CD4-positive, alpha-beta T cell treated with Interferon gamma for 1 hour (primary cell): ENCODE data around the gene GAK.

Experiments used
- DNase-seq: peaks from one replicate; pipeline ENCODE4 v3.0.0-alpha.2; 2020

GAK gene

GRCh38 chr4:906339-907102, 25.6 kb downstream of the GAK start:
- no peak for DNase-seq

DNA sequence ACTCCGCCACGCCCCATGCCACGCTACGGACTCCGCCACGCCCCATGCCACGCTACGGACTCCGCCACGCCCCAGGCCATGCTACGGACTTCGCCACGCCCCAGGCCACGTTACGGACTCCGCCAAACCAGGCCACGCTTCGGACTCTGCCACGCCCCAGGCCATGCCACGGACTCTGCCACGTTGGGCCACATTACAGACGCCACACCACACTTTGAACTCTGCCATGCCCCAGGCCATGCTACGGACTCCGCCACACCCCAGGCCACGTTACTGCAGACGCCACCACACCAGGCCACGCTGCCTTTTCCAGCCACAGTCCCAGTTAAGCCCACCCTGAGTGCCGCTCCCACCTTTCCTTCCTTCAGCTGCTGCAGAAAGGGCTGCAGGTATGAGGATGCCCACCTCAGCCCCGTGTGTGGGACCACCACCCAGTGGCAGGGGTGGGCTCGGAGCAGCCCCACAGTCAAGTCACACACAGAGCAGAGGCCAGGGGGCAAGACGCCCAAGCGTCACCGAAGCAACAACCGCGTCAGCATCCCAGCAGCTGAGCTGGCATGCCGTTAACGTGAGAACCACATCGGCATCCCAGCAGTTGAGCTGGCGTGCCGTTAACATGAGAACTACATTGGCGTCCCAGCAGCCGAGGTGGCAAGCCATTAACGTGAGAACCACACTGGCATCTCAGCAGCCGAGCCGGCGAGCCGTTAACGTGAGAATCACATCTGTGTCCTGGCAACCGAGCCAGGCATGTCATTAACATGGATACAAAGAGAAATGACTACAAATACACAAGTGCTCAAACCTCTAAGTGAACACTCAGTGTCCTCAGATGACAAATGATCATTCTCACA, 26.4 kb downstream of the GAK start:
- DNase-seq, result no peak

GRCh38 chr4:903066-904046, 28.8 kb downstream of the GAK start:
- no peak for DNase-seq

DNA sequence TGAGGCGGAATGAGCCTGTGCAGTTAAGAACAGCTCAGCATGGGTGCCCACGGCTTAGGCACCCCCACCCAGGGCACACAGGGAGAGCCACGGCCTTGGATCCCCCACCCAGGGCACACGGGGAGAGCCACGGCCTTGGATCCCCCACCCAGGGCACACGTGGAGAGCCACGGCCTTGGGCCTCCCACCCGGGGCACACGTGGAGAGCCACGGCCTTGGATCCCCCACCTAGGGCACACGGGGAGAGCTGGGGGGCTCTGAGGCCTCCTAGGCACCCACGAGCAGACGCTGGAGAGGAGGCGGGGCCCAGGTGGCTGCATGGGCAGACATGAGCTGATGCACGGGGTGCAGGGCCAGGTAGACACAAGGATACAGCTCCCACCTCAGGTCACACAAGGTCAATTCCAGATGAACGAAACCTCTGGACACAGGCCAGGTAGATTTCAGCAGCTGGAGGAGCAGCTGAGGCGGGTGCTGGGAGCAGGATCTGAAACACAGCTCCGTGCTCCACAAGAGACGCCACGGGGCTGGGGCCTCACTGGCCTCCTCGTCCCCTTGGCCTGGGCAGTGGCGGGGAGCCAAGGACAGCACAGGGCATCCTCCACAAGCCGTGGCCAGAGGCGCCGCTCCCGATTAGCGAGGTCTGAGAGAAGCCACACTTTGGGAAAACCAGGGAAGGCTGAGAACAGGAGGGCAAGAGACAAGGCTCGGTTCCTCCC, 30.8 kb downstream of the GAK start:
- no peak for DNase-seq

DNA sequence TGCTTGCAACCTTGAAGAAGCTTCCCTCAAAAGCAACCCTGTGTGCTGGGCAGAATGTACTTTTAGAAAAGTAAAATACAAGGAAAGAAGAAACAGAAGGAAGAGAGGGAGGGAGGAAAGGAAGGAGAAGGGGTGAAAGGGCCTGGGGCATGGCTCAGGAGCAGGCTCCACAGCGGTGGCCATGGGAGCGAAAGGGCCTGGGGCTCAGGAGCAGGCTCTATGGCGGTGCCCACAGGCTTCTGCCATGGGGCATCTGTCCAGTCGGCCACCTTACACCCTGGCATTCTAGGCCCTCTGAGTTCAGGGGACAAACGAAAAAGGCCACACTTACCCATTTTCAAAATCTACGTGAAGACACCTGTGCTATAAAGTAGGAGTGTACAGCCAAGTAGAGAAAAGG, 31.4 kb downstream of the GAK start:
- no peak for DNase-seq

DNA sequence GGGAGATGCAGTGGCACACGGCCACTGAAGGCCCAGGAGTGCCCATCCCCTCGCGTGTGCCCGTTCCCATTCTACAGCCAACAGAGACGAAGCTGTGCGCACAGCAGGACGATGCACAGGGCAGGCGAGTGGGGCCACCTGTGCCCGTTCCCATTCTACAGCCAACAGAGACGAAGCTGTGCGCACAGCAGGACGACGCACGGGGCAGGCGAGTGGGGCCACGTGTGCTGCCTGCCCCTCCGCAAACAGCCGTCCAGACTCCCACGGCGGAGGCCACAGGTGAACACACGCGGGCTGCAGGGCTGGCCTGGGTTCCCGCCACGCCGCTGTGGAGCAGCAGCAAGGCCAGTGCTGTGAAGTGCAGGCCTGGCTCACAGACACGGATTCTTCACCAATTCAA, 32.0 kb downstream of the GAK start:
- DNase-seq, result no peak

GRCh38 chr4:899556-899906, 32.6 kb downstream of the GAK start:
- no peak for DNase-seq

DNA sequence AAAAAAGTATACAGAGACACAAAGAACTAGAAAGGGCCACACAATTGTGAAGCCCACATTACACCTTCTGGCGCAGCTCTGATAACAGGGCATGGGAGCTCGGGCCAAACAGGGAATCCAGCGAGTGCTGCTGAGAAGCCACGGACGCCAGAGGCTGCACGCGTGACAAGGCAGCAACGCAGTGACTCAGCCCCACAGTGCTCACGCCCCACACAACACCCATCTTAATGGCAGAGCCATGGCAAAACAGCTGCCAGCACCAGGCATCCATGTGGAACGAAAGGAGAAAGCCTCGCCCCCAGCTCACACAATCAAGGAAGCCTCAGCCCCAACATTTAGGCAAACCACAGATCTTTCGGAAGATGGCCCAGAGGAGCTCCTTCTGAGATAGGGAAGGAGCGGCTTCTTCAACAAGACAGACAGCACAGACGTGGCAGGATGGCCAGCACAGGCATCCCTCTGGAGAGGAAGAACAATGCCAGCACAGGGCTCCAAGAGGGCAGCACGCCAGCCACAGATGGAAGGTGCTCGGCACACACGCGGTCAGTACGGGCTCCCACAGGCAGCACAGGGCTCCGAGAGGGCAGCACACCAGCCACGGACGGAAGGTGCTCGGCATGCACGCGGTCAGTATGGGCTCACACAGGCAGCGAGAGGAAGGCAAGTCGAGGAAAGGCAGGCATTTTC, 33.1 kb downstream of the GAK start:
- no peak for DNase-seq

- no peak for DNase-seq
Observed at GRCh38 chr4:898123-898522, 34.0 kb downstream of the GAK start.

GRCh38 chr4:896630-897029, 35.5 kb downstream of the GAK start:
- no peak for DNase-seq

DNA sequence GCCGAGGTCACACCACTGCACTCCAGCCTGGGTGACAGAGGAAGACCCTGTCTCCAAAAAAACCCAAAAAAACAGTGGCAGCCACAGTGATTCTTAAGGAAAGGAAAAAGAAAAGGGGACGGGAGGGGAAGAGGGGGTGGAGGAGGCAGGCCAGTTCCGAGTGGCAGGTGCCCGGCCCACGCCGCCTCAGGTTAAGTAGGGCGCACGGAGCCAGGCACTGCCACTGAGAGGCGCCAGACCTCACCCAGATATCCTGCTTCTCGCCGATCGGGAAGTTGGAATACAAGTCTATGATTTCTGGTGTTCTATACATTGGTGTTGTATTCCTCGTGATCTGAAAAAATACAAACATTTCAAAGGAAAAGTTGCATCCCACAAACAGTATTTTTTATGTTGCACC, 35.9 kb downstream of the GAK start:
- no peak for DNase-seq

GRCh38 chr4:895596-895995, 36.5 kb downstream of the GAK start:
- DNase-seq, result no peak

DNA sequence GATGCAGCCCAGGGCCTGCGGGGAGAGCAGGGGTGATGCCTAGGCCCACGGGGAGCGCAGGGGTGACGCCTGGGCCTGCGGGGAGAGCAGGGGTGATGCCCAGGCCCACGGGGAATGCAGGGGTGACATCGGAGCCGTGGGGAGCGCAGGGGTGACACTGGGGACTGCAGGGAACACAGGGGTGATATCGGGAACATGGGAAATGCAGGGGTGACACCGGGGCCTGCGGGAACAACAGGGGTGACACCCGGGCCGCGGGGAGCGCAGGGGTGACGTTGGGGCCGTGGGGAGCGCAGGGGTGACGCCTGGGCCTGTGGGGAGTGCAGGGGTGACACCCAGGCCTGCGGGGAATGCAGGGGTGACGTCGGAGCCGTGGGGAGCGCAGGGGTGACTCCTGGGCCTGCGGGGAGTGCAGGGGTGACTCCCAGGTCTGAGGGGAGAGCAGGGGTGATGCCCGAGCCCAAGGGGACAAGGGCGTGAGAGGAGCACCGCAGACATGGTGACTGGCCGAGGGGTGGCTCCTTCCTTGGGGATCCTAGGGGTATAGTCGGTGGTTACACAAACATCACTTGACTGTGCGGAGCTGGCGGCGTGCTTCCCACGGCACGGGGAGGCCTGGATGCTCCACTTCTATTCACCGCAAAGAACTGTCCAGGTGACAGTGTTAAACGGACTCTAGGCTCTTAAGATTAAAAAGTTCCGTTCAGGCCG, 38.0 kb downstream of the GAK start:
- DNase-seq, result no peak

DNA sequence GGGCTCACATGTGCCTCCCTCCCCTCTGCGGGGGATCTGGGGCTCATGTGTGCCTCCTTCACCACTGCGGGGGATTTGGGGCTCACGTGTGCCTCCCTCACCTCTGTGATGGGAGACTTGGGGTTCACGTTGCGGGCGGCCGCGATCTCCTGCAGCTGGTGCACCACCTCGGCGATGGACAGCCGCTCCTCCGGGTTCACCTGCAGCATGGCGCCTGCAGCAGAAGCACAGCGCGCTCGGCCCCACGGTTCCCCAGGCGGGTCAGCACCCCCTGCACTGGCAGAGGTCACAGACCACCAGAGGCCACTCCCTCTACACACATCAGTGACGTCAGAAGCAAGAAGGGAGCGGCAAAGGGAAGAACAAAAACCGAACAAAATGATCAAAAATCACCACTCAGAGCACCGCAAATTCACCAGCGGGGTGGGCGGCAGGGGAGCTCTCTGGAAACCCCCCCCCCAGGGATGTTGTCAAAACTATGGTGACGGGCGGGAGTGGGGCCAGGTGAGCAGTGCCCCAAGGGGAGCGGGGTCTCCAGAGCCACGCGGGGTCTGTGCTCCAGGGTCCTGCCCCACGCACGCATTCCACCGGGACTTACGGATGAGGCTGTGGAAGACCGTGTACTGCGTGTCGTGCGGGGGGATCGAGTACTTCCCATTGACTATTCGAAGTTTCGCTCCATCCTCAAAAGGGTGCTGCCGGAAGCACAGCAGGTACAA, 38.7 kb downstream of the GAK start:
- no peak for DNase-seq

DNA sequence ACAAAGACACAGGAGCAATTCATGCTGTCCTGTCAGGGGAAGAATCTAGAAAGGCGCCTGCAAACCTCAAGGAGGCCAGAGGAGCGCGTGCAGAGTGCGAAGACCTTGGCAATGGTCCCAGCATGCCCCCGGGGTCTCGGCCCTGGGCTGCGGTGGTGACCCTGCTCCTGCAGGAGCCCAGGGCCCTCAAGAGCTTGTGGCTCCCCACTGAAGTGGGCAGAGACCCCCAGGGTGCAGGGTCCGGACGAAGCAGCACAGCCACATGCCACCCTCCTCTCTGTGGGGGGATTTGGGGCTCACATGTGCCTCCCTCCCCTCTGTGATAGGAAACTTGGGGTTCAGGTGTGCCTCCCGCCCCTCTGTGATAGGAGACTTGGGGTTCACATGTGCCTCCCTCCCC, 39.3 kb downstream of the GAK start:
- DNase-seq, result no peak

- no peak for DNase-seq
Observed at GRCh38 chr4:891747-892146, 40.4 kb downstream of the GAK start.

GRCh38 chr4:890036-890695, 42.0 kb downstream of the GAK start:
- no peak for DNase-seq

GRCh38 chr4:889516-889915, 42.6 kb downstream of the GAK start:
- no peak for DNase-seq

DNA sequence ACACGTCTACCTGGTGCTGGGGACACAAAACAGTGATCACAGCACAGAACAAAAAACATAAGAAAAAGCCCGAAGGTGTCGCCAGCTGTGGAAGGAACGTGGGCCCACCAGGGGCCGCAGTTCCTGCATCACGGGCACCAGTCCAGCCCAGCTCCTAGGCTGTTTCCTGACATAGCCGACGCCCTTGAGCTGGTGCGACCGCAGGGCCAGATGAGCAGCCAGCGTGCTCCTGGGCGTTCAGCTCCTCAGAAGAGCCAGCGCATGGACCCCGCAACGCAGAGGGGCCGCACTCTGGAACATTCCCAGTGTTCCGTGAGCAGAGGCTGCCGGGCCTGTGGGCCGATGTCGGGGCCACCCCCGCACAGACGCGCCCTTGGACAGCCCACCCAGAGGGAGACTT, 44.1 kb downstream of the GAK start:
- DNase-seq, result no peak
